Thyroid gland (tissue), 4 donors: ENCODE measurements around the gene IL6.

Experiments
- CTCF ChIP-seq, 6 experiments: fragments of 200-600 bp in 3 of 6; fragments of 450-650 bp in 3 of 6; sonication (generic) in 3 of 6; IDR thresholded peaks; one replicate each; pipeline ENCODE4 v1.5.1; 2016 to 2019; ENCODE audit warnings: antibody characterized with exemption in 6 of 6, mild to moderate bottlenecking in 2 of 6, inconsistent platforms in 1 of 6, moderate library complexity in 1 of 6
- POLR2A ChIP-seq, 2 donors: fragments of 450-650 bp; IDR thresholded peaks; one replicate each; pipeline ENCODE4 v1.6.1; 2017; ENCODE audit warnings: antibody characterized with exemption in 2 of 2, mild to moderate bottlenecking in 2 of 2, moderate library complexity in 1 of 2

GRCh38 chr7:22712999-22713398 lies 14.0 kb upstream of the IL6 start:
- no peak for TF ChIP-seq CTCF (IDR thresholded peaks at IDR 0.05)
- TF ChIP-seq POLR2A (IDR thresholded peaks at IDR 0.05): no peak
